ENCODE results near the gene KIF6.

The KIF6 gene

DNA sequence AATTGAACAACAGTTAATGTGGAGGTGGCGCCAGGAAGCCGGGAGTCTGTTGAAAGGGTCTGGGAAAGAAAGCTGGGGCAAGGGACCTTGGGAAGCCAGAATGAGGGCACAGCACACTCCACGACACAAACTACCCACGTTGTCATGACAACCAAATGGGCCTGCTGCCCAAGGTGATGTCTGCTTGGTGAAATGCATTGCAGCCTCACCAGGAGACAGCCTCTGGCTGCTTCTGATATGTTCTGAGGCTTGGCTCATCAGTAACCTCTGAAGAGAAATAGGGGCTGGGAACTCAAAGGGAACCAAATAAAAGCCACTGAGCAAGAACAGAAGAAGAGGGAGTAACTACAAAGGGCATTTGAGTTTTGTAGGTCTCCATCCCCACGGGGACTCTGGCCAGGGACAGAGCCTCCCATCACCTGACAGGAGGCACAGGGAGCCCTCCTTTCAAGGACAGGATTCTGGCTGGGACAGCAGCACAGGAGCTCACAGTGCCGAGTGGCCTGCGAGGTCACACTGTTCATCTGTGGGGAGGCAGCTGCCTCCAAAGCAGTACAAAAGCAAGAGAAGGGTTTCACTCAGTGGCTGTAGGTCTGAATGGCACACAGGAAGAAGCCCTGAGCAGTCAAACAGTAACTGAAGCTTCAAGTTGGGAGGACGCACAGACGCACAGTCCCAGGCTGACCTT, 358.1 kb downstream of the KIF6 start:
- DNase-seq: no peak

DNA sequence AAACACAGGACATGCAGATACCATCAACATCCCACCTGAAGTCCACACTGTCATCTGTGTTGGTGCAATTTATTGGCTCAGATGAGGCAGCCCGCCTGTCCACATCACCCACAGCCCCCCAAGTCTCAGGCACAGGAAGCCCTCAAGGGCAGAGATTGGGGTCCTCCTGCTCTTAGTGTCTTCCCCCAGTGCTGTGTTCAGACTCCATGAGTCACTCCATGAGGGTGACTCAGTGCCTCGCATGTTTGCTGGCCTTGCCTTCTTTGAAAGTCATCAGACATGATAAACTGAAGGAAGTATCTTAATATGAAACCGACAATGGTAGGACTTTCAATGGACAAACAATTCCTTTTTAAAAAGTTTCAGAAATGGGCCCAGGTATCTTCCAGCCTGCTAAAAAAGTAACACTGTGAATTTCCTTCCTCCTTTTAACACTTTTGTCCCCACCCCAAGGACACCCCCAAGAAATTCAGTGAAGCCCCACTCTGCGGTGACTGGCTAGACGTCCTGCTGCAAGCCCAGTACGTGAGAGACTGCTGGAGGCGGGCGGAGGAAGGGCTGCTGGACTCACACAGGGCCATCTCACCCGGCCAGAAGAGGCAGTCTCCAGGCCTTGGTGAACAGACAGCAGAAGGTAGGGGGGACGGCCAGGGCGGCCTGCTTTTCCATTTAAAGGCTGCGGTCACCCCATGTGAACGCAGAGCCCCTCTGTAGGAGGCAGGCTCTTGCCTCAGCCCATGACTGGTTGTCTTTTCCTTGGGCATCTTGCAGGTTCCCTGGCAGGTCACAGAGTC, 359.7 kb downstream of the KIF6 start:
- DNase-seq: no peak

DNA sequence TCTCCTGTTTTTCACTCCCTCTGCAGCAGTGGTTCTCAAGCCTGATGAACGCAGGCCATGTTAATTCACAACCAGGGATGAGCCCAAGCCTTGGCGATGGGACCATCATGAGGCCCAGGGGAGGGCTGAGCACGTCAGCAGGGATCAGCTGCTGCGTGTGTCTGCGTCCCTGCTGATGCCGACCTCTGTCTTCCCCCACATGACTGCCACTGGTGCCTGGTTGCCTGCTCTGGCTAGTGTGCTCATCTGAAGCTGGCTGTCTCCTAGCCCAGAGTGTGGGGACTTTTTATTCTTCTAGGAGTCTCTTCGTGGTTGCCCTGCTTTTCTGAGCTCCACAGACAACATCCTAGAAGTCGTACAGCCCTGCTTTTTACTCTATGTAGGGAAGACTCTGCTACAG, 361.9 kb downstream of the KIF6 start:
- DNase-seq: no peak

DNA sequence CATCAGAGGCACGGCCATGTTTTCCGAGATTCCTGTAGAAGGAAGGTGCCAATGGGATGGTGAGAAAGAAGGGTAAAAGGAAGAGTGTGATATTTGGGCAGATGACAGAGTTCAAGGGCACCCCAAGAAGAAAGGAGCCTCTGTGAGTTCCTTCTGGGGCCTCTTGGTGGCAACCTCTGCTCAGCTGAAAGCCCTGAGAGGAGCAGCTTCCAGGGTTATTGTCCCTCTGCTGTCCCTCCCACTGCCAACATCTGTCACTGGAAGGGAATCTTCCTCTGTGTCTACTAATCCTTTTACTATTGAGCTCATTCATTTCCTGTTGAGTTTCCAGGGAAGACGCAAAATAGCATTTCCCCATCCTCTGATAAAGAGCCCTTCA, 362.7 kb downstream of the KIF6 start:
- no peak for DNase-seq

DNA sequence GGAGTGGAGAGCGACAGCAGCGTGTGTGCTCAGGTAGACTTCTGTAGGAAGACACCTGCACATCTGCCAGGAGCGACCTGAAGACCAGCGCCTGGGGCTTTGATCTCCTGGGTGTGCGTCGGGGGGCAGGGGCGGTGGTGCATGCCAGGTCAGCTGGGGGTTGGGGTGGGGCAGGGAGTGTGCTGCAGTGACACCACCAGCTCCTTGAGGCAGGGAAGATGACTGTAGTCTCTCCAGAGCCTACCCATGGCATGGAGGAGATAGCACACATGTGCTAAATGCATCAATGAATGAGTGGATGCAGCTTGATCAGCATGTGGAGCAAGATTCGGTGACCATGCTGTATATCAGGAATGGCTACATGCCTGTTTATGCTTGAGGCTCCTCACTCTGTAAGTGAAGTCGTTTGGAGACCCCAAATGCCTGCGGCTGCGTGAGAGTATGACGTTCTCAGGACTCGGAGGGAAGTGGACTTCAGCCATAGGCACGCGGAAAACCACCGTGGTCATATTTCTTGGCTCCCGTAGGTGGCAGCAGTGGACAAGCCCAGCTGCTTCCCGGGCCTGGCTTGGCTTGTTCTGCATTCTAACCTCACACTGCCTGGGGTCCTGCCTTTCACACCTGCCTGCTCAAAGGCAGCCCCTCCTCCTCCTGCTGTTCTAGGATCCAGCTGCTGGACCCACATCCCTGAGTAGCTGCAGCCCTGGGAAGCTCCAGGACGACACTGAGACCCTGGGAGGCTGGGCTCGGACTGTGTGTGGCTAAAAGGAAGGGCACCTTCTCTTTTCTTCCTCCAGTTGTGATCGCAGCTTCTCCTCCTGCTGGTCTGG, 363.3 kb downstream of the KIF6 start:
- peak; percentile 59 for DNase-seq

DNA sequence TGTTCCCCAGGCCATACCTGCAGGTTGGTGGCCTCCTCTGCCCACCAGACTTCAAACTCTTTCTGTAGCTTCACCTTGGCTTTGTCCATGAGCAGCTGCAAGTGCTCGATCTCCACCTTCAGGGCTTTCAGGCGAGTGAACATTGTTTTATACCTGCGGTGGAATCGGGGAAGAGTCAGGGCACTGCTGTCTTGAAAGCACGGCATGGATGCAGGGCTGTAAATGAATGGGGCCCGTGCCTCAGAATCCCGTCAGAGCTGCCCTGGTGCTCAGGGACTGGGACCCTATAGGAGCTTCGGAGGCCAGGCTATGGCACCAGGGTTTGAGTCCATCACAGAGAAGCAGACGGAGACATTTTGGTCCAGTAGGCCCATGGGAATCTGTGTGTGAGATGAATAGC, 364.8 kb downstream of the KIF6 start:
- DNase-seq: no peak

DNA sequence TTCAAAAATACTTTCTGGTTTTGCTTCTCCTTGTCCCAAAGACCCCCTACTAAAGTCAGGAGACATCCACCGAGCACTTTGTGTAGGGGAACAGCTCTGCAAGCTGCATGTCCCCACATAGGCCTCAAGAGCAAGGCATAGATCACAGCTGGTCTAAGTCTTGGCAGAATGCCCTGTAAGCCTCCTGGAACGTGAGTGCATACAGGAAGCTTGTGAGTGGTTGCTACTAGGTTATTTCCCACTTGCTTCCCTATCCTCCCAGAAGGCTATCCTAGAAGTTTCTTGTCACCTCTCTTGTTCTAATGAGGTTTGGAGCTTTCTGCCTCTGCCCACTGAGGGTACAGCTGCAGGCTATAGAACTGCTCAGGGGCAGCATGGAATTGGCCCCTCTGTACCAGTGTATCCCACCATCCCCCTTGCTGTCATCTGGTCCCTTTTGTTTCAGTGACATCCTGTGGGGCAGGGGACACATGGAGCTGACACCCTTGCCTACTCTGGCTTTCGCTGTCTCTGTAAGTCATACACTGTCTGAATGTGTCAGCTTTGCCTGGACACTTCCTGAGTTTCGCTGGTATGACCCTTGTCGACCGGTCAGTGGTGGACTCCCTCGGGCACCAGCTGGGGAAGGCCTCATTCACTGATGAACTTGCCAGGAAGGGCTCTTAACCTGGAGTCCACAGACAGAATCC, 367.1 kb downstream of the KIF6 start:
- DNase-seq: peak; percentile 71

DNA sequence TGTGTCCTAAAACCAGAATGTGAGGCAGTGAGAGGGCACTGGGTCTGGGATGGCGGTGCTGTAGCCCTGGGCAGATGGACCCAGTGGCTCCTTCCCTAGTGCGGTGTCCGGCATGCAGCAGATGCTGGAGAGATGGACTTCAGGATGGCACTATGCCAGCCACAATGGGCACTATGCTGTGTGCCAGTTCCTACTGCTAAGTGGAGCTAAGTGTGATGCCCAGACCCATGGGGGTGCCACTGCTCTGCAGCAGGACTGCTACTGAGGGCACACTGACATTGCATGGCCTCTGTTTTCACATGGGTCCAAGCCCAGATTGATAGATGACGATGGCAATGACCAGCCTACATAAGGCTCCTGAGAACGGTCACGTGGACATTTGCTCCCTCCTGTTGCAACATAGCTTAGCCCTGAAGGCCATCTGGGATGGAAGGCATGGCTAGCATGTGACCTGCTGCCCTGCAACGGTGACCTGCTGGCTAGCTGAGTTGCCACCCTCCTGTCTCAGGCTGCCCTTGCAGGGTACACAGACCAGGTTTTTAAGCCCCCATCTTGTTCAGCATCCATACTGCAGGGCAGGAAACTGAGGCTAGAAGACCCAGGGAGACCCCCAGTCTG, 371.4 kb downstream of the KIF6 start:
- no peak for DNase-seq

DNA sequence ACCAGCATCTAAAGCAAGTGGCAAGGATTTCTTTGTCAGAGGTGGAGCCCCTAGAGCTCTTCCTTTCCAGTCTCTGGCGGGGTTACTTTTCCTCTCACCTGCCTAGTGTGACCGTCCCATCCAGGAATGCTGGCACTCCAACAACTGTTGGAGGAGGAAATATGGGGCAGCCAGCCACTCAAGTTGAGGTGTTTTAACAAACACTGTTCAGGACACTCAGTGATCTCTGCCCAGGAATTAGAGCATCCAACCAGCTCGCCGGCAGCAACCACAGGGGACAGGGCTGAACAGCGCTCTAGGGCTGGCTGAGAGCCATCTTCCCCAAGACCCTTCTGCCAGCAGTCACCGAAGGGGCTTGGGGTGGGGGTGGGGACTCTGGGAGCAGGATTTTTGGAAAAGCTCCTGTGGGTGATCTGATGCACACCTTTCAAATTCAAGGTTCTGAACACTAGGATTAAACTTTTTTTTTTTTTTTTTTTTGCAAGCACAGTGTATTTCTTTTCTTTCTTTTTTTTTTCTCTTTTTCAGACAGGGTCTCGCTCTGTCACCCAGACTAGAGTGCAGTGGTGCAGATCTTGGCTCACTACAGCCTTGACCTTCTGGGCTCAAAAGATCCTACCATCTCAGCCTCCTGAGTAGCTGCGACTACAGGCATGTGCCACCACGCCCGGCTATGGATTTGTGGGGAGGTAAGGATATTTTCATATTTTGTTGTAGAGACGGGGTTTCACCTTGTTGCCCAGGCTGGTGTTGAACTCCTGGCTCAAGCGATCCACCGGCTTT, 374.3 kb downstream of the KIF6 start:
- no peak for DNase-seq

DNA sequence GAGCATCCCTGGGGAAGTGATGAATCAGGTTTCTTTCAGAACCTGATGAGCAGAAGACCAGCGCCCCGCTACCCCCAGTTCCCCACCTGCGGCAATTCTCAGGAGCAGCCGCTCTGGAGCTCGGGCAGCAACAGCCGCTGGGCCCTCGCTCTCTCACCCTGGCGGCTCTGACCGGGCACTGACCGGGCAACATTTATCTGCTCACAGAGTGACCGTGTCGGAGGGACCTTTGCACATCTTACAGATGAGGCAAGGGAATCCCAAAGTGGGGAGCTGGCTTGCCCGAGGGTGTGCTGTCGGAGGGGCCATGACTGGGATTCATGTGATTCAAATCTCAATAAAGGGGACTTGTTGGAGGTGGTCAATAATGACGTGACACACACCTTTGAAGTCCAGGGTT, 376.5 kb downstream of the KIF6 start:
- DNase-seq: no peak

DNA sequence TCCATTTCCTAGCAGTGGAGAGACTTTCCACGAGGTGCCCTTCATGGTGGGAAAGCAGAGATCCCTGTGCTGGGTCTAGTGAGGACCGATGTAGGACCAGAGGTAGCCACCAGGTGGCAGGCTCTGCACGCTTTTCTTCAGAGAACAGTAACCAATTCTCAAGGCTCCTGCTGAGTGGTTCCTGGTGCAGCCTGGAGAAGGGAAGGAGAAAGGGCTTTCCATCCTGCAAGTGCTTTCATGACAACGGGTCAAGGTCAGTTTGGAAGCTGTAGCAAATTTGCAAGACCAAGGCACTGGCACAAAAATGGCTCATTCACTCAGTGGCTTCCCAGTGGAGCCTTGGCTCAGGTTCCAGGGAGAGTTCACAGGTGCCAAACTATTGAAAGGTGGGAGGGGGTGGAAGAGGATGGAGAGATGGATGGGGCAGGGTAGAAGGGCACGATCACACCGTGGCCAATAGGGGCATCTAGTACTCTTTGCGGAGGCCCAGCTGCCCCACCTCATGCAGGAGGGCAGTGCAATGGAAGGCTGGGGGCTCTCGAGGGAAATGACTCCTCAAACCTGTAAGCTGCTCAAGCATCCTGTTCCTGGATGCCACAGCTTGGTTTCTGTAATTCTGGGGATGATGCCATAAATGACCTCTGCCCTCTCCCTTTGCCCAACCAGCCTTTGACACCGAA, 377.2 kb downstream of the KIF6 start:
- DNase-seq: peak; percentile 40

DNA sequence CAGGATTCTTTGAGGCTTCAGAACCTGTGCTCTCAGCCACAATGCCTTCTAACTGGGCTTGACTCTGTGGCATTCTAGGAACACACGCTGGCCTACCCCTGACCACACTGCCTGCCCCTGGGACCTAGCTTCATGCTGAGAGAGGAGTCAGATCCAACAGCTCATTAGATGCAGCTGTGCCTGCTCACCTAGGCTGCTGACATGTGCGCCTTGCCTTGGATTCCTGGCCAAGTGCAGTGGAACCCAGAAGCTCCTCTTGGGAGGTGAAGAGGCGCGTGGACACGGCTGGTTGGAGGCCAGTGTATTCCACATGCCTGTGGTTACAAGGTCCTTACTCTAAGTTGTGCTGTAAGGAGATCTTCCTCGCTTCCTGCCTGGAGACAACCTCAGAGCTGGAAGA, 378.0 kb downstream of the KIF6 start:
- DNase-seq: no peak

DNA sequence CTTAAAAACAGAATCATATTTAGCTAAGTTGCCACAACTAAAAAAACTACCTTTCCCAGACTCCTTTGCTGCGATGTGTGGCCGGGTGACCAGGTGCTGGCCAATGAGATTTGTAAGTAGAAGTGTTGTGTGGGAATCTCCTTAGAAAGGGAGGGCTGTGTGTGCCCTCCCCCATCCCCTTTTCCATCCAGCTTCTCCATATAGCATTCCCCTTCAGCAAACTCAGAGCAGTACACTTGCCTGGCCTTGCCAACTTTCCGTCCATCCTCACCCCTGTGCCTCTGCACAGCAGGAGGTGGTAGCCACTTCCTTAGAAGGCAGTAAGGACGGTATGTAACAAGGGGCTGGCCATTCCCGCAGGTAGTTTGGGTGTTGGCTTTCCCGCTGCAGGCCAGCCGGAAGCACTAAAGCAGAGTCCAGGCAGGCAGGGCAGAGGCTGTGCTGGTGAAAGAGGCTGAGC, 380.4 kb downstream of the KIF6 start:
- DNase-seq: no peak

DNA sequence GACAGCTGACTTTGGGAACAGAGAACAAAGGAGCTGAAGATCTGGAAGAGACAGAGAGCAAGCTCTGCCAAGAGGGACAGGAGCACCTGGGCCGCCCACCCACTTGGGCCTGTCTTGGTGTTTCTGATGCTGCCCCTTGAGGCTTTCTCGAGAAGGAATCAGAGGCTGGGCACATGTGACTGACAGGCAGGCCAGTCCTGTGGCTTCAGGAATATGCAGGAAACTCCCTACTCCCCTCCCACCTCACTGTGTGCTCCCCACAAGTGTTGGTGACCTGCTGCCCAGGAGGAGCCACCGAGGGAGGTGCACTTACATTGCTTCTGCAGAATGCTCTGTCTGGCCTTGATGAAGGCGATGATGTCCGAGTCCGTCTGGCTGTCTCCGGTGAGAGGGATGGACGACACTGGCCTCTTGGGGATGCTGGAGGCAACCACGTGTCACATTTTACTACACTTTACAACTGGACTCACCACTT, 381.8 kb downstream of the KIF6 start:
- DNase-seq: no peak

DNA sequence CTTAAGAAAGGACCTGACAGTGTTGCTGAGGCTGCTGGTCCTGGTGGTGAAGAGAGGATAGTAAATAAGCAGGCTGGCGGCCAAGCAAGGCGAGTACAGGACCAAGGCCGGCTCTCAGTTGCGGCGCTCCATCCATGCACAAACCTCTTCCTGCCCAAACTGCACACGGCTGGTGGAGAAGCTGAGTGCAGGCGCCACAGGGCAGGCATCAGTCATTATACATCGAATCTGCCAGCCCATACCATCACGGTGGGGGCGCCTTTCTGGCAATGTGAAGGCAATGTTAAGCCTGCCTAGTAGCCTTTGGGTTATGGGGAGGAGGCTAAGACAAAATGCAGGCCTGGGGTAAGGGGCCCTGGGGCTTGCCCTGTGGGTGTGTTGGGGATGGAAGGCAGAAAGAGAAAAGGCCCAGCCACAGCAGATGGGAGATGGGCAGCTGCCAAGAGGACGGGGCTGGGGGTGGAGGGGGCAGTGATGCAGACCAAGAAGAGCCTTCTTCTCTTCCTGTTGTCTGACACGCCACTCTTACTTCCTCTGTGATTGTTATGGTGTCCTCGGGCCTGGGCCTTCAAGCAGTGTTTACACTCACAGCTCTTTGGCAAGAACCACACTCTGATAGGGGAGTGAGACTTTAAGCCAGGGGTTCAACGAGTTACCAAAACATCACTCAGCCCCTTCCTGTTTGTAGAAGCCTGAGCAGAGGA, 382.4 kb downstream of the KIF6 start:
- no peak for DNase-seq

DNA sequence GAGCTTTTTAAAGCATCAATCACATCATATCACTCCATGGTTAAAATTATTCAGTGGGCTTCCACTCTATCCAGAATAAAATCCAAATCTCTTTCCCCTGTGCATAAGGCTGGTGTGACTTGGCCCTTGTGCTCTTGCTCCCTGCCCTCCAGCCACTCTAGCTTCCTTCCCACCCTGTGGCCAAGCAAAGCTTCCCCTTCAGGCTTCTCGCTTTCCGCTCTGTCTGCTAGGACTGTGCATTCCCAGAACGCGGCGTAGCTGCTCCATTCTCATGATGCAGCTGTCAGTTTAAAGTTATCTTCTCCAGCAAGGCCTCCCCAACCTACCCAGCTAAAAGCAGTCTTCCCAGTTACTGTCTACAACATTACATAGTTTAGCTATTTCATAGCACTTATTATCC, 383.3 kb downstream of the KIF6 start:
- no peak for DNase-seq

DNA sequence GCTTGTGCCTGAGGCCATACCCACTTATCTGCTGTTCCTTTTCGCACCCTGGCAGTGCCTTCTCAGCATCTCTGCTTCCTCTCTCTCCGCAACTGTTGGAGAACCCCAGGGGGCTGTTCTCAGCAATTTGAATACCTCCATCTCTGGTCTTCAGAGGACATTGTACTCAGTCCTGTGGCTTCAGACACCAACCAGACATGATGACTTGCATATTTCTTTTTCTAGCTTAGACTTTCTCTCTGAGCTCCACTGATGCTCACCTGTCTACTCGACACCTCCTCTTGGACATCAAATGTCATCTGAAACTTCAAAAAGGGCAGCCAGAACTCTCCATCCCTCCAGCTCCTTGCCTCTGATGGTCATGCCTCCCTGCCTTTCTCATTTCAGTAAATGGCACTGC, 383.9 kb downstream of the KIF6 start:
- no peak for DNase-seq

DNA sequence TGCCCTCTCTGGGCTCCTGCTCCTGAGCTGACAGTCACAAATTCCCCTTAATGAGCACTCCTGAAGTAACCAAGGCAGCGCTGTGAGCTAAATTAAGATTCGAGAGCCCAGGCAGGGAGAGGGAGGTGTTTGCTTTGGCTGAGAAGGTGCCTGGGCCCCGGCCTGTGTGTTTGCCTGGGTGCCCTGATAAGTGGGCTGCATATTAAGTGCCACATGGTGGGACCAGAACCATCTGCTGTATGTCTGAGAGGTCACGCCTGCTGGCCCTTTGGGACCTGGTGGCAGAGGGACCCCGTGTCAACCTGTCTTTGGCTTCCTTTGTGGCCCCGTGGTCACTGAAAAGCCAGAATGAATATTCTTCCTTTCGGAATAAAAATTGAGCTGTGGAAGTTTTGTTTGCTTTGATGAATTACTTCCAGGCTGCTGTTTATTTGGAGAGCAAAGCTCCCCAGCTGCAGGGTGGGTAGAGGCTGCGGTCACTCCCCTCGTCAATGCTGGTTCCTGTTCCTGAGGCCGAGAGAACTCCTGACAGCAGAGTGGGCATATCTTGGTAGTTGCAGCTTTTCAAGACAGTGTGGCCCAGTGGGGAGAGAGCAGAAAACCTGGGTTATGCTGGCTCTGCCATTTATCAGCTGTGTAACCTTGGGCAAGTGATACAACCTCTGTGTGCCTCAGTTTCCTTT, 385.2 kb downstream of the KIF6 start:
- DNase-seq: peak; percentile 69

DNA sequence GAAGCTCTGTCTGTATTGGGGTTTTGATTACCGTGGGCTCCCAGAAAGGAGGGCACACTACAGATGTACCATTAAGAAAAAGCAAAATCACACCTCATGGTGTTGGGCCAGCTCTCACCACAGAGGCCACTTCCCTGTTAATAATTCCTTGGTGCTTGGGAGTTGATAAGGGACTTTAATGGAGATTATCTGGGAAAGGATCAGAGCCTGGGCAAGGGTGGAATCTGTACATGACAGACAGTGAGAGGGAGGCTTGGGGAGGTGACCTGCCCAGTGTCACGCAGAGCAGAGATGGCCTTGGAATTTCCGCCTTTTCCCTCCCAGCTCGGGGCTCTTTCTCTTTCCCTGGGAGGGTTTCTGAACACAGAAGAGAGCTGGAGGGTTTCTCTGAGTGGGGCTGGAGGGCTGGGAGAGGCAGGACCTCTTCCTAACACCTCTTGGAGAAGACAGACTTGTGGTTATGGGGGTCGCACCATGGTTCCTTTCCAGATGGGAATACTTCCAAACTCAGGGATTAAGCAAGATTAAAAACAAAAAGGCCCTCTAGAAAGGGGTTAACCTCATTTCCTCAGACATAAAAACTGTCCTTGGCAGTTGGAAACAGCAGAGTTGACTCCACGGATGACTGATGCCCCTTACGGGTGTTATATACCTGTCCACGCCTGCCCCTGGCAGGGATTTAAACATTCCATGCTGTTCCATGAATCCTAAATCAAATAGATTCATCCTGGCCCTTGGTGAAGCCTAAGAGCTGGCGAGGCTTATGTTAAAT, 385.9 kb downstream of the KIF6 start:
- DNase-seq: no peak

Data from NCI-H774 (cell line).